Measurements from ENCODE around the gene RIF1. TPM values are rescaled to one million over a fixed set of nuclear protein-coding genes. Genes with fewer than 3 reads are reported as not detected.

The RIF1 gene, protein sequence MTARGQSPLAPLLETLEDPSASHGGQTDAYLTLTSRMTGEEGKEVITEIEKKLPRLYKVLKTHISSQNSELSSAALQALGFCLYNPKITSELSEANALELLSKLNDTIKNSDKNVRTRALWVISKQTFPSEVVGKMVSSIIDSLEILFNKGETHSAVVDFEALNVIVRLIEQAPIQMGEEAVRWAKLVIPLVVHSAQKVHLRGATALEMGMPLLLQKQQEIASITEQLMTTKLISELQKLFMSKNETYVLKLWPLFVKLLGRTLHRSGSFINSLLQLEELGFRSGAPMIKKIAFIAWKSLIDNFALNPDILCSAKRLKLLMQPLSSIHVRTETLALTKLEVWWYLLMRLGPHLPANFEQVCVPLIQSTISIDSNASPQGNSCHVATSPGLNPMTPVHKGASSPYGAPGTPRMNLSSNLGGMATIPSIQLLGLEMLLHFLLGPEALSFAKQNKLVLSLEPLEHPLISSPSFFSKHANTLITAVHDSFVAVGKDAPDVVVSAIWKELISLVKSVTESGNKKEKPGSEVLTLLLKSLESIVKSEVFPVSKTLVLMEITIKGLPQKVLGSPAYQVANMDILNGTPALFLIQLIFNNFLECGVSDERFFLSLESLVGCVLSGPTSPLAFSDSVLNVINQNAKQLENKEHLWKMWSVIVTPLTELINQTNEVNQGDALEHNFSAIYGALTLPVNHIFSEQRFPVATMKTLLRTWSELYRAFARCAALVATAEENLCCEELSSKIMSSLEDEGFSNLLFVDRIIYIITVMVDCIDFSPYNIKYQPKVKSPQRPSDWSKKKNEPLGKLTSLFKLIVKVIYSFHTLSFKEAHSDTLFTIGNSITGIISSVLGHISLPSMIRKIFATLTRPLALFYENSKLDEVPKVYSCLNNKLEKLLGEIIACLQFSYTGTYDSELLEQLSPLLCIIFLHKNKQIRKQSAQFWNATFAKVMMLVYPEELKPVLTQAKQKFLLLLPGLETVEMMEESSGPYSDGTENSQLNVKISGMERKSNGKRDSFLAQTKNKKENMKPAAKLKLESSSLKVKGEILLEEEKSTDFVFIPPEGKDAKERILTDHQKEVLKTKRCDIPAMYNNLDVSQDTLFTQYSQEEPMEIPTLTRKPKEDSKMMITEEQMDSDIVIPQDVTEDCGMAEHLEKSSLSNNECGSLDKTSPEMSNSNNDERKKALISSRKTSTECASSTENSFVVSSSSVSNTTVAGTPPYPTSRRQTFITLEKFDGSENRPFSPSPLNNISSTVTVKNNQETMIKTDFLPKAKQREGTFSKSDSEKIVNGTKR (N-terminal part only)
- total RNA-seq = 35.0 and 37.6 TPM in 2 replicates

DNA sequence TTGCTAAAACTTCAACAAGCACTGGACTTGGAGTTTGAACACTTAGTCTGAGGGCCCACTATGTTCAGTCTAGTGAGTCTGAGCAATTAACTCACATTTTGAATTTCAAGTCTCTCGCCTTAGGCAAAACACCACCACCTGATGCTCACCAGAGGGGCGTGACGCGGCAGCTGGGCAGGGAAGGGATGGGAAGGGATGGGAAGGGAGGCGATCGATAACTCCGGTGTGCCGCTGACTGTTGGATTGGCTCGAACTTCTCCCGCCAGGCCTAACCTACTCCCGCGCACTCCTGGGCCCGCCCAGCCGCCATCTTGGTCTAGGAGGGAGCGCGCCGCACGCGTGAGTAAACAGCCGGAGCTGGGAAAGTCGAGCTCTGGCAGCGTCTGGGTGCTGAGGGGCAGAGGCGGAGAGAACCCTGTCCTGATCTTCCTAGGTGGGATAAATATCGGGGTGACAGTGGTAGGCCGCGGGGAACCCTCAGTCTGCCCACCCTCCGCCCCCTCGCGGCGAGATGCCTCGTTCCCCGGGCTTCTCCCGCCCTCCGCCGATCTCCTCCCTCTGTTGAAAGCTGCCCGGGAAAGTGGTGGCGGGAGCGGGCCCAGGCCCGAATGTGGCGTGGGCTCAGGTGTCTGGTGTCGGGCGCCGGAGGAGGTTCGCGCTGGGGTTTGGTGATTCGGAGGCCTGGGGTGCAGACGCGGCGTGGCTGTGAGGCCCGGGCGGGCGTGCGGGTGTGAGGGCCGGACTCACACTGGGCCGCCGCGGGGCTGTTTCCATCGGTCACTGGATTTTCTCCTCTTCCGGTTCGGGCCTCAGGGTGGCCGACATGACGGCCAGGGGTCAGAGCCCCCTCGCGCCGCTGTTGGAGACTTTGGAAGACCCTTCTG, at the start of gene RIF1:
RIF1 (plus strand) TSS at position 302 of the 884 bp plus-strand sequence; CDS start at position 824, 522 bp downstream.

Other genes starting within 250 kb of the RIF1 start
- 1.3 and 1.4 TPM in 2 replicates for gene RBM43, start 148.0 kb upstream of the RIF1 start, total RNA-seq
- gene NMI, start 120.2 kb upstream of the RIF1 start, total RNA-seq = 1.7 and 8.7 TPM in 2 replicates
- under 0.01 and 6.0 TPM in 2 replicates for gene TNFAIP6, start 52.3 kb upstream of the RIF1 start, total RNA-seq